NCI-H1694 treated with DMSO at 0.1 percent for 48 hours (cell line): ENCODE measurements around the gene ARSB.
"Not testable (repeated sequence)": the region's sequence is repeated elsewhere in the genome, so short reads cannot be mapped to it uniquely, and the experiment has no call there.

Experiments used
- DNase-seq: peaks from one replicate; lab custom pipeline; 2025; lab: John Stamatoyannopoulos, UW

Gene ARSB

GRCh38 chr5:78995521-78996007 is 10.5 kb upstream of the ARSB start:
- no peak for DNase-seq

GRCh38 chr5:78993165-78993564 is 8.1 kb upstream of the ARSB start:
- DNase-seq, result no peak

DNA sequence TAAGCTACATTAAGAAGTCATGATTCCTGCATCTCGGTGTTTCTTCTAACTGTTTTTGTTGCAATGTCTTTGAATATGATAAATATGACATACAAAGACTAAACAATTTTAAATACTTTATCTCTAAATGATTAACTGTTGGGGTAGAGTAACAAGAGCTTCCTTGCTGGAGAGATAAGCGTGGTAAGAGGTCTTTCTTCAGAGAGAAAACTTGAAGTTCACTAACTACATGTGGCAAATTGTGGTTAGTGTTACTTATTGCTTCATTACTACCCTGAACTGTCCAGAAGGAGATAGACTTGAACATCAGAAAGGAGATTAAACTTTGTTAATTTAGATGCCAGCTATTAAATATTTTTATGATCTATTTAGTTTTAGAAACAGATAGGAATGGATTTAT is 7.0 kb upstream of the ARSB start:
- DNase-seq, result no peak

DNA sequence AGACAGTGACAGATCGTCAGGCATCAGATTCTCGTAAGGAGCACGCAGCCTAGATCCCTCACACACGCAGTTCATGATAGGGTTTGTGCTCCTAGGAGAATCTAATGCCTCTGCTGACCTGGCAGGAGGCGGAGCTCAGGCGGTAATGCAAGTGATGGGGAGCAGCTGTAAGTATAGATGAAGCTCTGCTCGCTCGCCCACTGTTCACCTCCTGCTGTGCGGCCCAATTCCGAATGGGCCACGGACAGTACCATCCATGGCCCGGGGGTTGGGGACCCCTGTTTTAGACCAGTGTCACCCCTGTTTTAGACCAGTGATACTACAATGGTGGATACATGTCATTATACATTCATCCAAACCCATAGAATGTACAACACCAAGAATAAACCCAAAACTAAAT is 4.0 kb upstream of the ARSB start:
- no peak for DNase-seq

GRCh38 chr5:78985725-78986223 is 664 bp upstream of the ARSB start:
- DNase-seq, result no peak

DNA sequence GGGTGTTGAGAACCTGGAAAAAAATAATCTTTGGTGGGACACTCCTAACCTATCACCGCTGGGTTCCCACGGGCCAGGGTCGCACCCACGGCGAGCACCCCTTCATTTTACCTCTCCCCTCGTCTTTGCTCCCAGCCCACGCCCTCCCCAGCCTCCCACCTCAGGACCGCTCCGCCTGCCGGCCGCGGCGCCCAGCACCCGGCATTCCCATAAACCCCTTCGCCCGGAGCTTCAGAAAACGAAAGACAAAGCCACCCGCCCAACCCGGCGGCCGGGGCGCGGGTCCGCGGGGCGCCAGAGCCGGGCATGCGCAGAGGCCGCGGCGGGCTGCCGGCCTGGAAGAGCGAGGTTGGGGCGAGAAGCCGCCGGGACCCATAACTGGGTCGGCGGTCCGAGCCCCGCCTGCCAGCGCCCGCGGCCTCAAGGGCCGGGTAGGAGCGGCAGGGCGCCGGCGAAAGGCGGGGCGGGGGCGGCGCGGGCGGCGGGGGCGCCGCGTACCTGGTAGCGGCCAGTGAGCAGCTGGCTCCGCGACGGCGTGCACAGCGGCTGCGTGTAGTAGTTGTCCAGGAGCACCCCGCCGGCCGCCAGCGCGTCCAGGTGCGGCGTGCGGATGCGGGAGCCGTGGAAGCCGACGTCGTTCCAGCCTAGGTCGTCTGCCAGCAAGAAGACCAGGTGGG is 533 bp downstream of the ARSB start:
- DNase-seq, result peak; percentile 66

DNA sequence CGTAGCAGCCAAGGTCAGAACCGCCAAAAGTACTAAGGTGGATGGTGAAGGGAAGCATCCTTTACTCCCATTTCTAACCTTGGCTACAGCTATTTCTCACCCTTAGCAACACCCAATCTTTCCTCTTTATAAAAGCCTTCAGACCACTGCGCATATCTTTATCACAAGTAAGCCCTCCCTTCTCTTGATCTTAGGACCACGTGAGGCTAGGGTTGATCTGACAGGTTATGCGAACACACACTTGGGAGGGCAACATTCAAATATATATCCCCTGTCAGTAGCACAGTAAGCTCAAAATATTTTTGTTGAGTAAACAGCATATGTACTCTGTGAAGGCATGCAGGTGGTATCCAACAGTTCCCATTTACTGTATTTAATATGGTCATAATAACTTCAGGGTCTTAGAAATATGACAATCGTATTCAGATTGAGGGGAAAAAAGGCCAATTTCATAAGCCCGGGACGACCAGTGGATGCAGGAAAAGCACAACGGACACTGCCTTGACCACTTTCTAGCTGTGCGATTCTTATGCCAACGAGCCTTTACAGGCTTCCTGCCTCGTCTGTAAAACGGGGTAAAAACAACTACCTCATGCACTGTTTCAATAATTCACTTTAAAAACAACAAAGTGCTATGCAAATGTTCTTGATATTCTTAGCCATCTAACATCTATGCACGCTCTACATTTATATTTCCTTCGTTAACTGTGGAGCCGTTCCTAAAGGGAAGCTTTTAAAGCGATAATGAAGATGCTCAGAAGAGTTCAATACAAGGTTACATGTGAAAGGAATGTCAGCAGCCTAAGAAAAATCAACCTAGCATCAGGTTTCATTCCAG is 1.3 kb downstream of the ARSB start:
- DNase-seq, result peak; percentile 53

DNA sequence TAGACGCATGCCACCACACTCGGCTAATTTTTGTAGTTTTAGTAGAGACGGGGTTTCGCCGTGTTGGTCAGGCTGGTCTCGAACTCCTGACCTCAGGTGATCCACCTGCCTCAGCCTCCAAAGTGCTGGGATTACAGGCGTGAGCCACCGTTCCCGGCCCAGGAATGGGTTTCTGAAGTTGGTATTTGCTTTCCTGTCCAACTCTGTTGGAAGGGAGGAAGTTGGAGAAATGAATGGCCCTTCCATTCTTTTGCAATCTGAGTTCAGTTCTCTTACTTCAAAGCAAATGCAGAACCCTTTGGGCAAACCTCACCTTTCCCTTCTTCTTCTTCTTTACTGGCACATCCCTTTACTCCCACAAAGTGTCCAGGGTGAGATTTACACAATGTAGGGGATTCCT is 1.9 kb downstream of the ARSB start:
- DNase-seq, result not testable (repeated sequence)

GRCh38 chr5:78979909-78980308 is 5.2 kb downstream of the ARSB start:
- no peak for DNase-seq

DNA sequence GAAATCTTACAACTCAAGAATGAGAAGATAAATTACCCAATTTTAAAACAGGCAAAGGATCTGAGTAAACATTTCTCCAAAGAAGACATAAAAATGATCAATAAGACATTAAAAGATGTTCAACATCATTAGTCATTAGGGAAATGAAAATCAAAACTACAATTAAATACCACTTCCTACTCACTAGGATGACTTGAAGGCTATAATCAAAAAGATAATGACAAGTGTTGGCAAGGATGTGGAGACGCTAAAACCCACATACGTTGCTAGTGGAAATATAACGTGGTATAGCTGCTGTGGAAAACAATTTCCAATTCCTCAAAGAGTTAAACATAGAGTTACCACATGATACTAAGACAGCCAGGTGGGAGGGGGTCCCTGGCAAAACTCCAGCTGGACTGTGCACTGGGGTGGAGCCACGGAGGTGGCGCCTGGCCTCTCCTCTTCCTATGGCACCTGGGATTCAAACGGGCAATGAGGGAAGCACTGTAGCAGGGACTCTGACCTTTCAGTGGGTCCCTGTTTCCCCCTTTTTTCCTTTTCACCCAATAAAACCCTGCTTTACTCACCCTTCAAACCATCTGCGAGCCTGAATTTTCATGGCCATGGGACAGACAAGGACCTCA is 5.9 kb downstream of the ARSB start:
- no peak for DNase-seq

GRCh38 chr5:78975035-78975434 is 10.1 kb downstream of the ARSB start:
- DNase-seq, result no peak

DNA sequence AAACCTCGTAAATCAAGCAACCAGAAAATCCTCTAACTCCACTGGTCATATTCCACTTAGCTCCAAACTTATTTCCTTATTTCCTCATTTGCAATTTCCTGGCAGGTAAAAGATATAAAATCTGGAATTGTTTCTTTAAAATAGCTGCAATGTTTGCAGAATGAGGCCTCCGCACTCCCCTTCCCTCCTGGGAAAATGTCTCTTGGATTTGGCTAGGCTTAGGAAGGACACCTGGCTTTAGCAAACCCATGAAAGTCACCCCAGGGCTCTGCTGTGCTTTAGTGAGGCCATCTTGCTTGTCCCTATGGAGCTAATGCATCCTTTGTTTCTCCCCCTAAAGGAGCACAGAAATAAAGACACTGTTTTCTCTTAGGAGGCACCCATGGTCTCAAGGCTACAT is 10.5 kb downstream of the ARSB start:
- DNase-seq, result no peak

GRCh38 chr5:78974011-78974410 is 11.1 kb downstream of the ARSB start:
- DNase-seq, result peak; percentile 13

GRCh38 chr5:78972654-78973428 is 12.3 kb downstream of the ARSB start:
- peak; percentile 84 for DNase-seq

DNA sequence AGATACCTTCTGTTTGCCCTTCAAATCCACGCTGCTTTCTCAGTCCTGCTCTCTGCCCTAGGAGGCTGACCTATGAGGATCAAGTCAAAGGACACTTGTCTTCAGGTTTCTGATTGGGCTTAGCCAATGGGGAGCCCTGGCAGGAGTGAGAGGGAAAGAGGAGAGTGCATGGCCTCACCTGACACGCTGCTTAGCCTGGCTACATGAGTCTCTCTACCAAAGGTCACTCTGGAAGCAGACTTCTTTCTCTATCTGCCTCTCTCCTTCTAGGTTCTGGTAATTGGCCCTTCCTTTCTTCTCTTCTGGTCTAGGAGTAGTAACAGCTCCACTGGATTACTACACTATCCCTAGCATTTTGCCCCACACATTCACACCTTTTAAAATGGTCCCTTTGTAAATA is 13.1 kb downstream of the ARSB start:
- no peak for DNase-seq

DNA sequence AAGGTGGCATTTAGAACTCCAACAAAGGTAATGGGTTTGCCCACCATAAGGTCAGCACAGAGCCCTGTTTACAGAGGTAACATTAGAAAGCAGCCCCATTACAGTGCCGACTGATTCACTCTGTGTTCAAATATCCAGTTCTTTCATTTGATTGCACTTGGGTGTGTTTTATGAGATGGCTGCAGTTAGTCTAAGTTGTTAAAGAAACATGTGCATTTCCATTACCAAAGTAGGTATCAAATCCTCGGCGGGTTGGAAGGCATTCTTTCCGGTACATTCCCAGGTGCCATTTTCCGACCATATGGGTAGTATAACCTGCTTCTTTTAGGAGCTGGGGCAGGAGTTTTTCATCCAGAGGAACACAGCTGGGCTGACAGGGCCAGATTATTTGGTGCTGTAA is 16.3 kb downstream of the ARSB start:
- no peak for DNase-seq

- DNase-seq, result peak; percentile 59
Observed at GRCh38 chr5:78964889-78965288, 20.2 kb downstream of the ARSB start.

DNA sequence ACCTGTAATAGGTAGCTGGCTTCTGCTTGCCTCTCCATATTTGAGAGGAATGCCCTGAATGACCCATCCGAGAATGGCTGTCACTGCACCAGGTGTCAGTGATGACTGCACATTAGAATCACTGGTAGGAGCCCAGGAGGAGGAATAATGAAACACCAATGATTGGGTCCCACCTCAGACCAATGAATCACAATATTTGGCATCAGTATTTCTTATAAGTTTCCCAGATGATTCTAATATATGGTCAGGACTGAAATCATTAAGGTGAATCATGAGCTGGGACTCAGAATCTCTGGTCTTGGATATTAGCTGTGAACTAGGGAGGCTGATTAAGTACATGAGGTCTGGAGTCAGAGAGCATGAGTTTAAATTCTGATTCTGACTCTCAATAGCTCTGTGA is 23.4 kb downstream of the ARSB start:
- no peak for DNase-seq

GRCh38 chr5:78959767-78960166 is 25.3 kb downstream of the ARSB start:
- DNase-seq, result no peak

DNA sequence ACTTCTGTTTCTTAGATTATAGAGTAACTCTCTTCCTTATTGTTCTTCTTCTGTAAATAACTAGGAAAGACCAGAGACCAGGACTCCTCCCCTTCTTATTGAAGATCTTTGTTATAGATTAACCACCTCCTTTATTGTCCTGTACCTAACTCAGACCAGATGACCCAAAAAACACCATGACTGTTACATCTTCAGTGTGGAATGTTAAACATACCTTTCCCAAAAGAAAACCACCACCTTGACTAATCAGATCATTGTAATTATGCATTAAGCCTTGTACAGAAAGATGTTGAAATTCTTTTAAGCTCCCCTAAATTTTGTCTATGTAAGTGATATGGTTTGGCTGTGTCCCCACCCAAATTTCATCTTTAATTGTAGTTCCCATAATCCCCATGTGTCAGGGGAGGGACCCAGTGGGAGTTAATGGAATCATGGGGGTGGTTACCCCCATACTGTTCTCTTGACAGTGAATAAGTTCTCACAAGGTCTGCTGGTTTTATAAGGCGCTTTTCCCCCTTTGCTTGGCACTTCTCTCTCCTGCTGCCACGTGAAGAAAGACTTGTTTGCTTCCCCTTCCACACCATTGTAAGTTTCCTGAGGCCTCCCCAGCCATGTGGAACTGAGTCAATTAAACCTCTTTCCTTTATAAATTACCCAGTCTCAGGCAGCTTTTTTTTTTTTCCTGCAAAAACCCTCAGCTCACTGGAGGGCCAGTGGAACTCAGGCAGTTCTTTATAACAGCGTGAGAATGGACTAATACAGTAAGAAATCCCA is 26.3 kb downstream of the ARSB start:
- no peak for DNase-seq

- no peak for DNase-seq
Observed at GRCh38 chr5:78956901-78957300, 28.2 kb downstream of the ARSB start.
